WTC11 (cell line): Measurements from ENCODE around the gene DCAF5. TPM values are rescaled to one million over a fixed set of nuclear protein-coding genes. Genes with fewer than 3 reads are reported as not detected.

Experiments
- ATAC-seq: fragments of 200-7000 bp; cut with Tn5 transposase; 2 replicates; pipeline ENCODE4 v1.10.0; 2021; ENCODE audit warnings: mild to moderate bottlenecking, moderate library complexity
- CTCF ChIA-PET: fragments of 300-600 bp; sonication (Branson Sonifier 250); formaldehyde crosslinking; loops from one replicate; lab custom pipeline; 2021; ENCODE audit warnings: antibody characterized with exemption; lab: Charles Lee
- POLR2A ChIA-PET: fragments of 350-600 bp; sonication (Branson Sonifier 250); formaldehyde crosslinking; loops from one replicate; lab custom pipeline; 2021; ENCODE audit warnings: antibody characterized with exemption; lab: Charles Lee
- DNase-seq: peaks from one replicate; pipeline ENCODE4 v3.0.0; 2021; ENCODE audit warnings: low spot score
- H3K27ac Mint-ChIP-seq: 2 replicates; pipeline ENCODE4 v1.8.0; 2021; ENCODE audit warnings: mixed read lengths
- H3K27me3 Mint-ChIP-seq: 2 replicates; pipeline ENCODE4 v1.8.0; 2021; ENCODE audit warnings: low read depth, mild to moderate bottlenecking, moderate library complexity, mixed read lengths
- H3K36me3 Mint-ChIP-seq: 2 replicates; pipeline ENCODE4 v1.8.0; 2021; ENCODE audit warnings: mixed read lengths
- H3K4me1 Mint-ChIP-seq: 2 replicates; pipeline ENCODE4 v1.8.0; 2022; ENCODE audit warnings: mixed read lengths
- H3K4me3 Mint-ChIP-seq: 2 replicates; pipeline ENCODE4 v1.8.0; 2021; ENCODE audit warnings: mild to moderate bottlenecking, moderate library complexity, mixed read lengths
- H3K9me3 Mint-ChIP-seq: 2 replicates; pipeline ENCODE4 v1.8.0; 2021; ENCODE audit warnings: mixed read lengths
- ATF2 ChIP-seq: sonication (generic); formaldehyde crosslinking; IDR thresholded peaks from 2 replicates; pipeline ENCODE4 v1.8.1; 2022; ENCODE audit warnings: low read depth, missing genetic modification reagents, borderline replicate concordance
- CREB1 ChIP-seq: sonication (generic); formaldehyde crosslinking; IDR thresholded peaks from 2 replicates; pipeline ENCODE4 v1.8.0; 2023; ENCODE audit warnings: mild to moderate bottlenecking, missing genetic modification reagents
- E2F1 ChIP-seq: sonication (generic); formaldehyde crosslinking; IDR thresholded peaks from 2 replicates; pipeline ENCODE4 v1.8.0; 2022; ENCODE audit warnings: mild to moderate bottlenecking, missing genetic modification reagents
- FOXJ3 ChIP-seq: sonication (generic); formaldehyde crosslinking; IDR thresholded peaks from 2 replicates; pipeline ENCODE4 v1.9.0; 2021; ENCODE audit warnings: missing genetic modification reagents, mild to moderate bottlenecking, borderline replicate concordance
- HMGXB4 ChIP-seq: sonication (generic); formaldehyde crosslinking; IDR thresholded peaks from 2 replicates; pipeline ENCODE4 v1.8.1; 2023; ENCODE audit warnings: mild to moderate bottlenecking, moderate library complexity, missing genetic modification reagents
- JUN ChIP-seq: sonication (generic); formaldehyde crosslinking; IDR thresholded peaks from 2 replicates; pipeline ENCODE4 v1.8.0; 2023; ENCODE audit warnings: mild to moderate bottlenecking, missing genetic modification reagents
- MLX ChIP-seq: sonication (generic); formaldehyde crosslinking; IDR thresholded peaks from 2 replicates; pipeline ENCODE4 v1.8.1; 2023; ENCODE audit warnings: mild to moderate bottlenecking, missing genetic modification reagents, moderate library complexity
- MXD4 ChIP-seq: fragments of 250-450 bp; sonication (Bioruptor Pico); IDR thresholded peaks from 2 replicates; pipeline ENCODE4 v1.8.0; 2021; ENCODE audit warnings: mild to moderate bottlenecking, moderate library complexity, borderline replicate concordance
- NFATC4 ChIP-seq: fragments of 250-450 bp; sonication (Bioruptor Pico); IDR thresholded peaks from 2 replicates; pipeline ENCODE4 v1.9.0; 2021; ENCODE audit warnings: mild to moderate bottlenecking
- NR1H2 ChIP-seq: sonication (generic); formaldehyde crosslinking; IDR thresholded peaks from 2 replicates; pipeline ENCODE4 v1.9.0; 2021; ENCODE audit warnings: mild to moderate bottlenecking, moderate library complexity, missing genetic modification reagents
- NR3C1 ChIP-seq: sonication (generic); formaldehyde crosslinking; conservative IDR thresholded peaks from 2 replicates; pipeline ENCODE4 v1.8.1; 2023; ENCODE audit warnings: low read depth, mild to moderate bottlenecking, missing genetic modification reagents
- OVOL2 ChIP-seq: fragments of 250-450 bp; sonication (Bioruptor Pico); IDR thresholded peaks from 2 replicates; pipeline ENCODE4 v1.9.0; 2021; ENCODE audit warnings: mild to moderate bottlenecking, borderline replicate concordance
- SMAD3 ChIP-seq: sonication (generic); formaldehyde crosslinking; IDR thresholded peaks from 2 replicates; pipeline ENCODE4 v1.8.0; 2022; ENCODE audit warnings: missing genetic modification reagents, mild to moderate bottlenecking, borderline replicate concordance
- SMAD4 ChIP-seq: sonication (generic); formaldehyde crosslinking; IDR thresholded peaks from 2 replicates; pipeline ENCODE4 v1.8.0; 2022; ENCODE audit warnings: mild to moderate bottlenecking, missing genetic modification reagents
- TEAD1 ChIP-seq: sonication (generic); formaldehyde crosslinking; IDR thresholded peaks from 2 replicates; pipeline ENCODE4 v1.8.0; 2022; ENCODE audit warnings: mild to moderate bottlenecking, missing genetic modification reagents
- ZBTB21 ChIP-seq: sonication (generic); formaldehyde crosslinking; IDR thresholded peaks from 2 replicates; pipeline ENCODE4 v1.8.1; 2023; ENCODE audit warnings: mild to moderate bottlenecking, missing genetic modification reagents, borderline replicate concordance
- ZBTB43 ChIP-seq: sonication (generic); formaldehyde crosslinking; IDR thresholded peaks from 2 replicates; pipeline ENCODE4 v1.8.1; 2023; ENCODE audit warnings: mild to moderate bottlenecking, missing genetic modification reagents
- ZNF121 ChIP-seq: sonication (generic); formaldehyde crosslinking; IDR thresholded peaks from 2 replicates; pipeline ENCODE4 v1.8.0; 2023; ENCODE audit warnings: missing genetic modification reagents
- ZNF138 ChIP-seq: sonication (generic); formaldehyde crosslinking; conservative IDR thresholded peaks from 2 replicates; pipeline ENCODE4 v1.8.1; 2022; ENCODE audit warnings: mild to moderate bottlenecking, moderate library complexity, missing genetic modification reagents
- ZNF317 ChIP-seq: sonication (generic); formaldehyde crosslinking; IDR thresholded peaks from 2 replicates; pipeline ENCODE4 v1.8.1; 2023; ENCODE audit warnings: low read depth, mild to moderate bottlenecking, moderate library complexity, missing genetic modification reagents, borderline replicate concordance
- ZNF396 ChIP-seq: fragments of 250-450 bp; sonication (Bioruptor Pico); IDR thresholded peaks from 2 replicates; pipeline ENCODE4 v1.8.0; 2021; ENCODE audit warnings: mild to moderate bottlenecking, moderate library complexity, borderline replicate concordance
- ZNF416 ChIP-seq: fragments of 250-450 bp; sonication (Bioruptor Pico); IDR thresholded peaks from 2 replicates; pipeline ENCODE4 v1.9.0; 2021; ENCODE audit warnings: mild to moderate bottlenecking, inconsistent platforms
- ZNF512 ChIP-seq: sonication (generic); formaldehyde crosslinking; IDR thresholded peaks from 2 replicates; pipeline ENCODE4 v1.8.1; 2022; ENCODE audit warnings: missing genetic modification reagents, borderline replicate concordance
- ZNF532 ChIP-seq: fragments of 250-450 bp; sonication (Bioruptor Pico); IDR thresholded peaks from 2 replicates; pipeline ENCODE4 v1.9.0; 2021; ENCODE audit warnings: mild to moderate bottlenecking, borderline replicate concordance
- total RNA-seq: library from RNA; stranded (reverse); gene quantifications from 3 replicates; pipeline ENCODE4 v1.2.3, GENCODE V29; 2021

DCAF5 gene
- total RNA-seq, 1 experiment from 2014 or later, result 30.3 TPM

GRCh38 chr14:69076341-69076740 is 76.6 kb downstream of the DCAF5 start:
- DNase-seq (no peak), ATAC-seq (no peak)
- no peak overlapping the region for H3K4me3 Mint-ChIP-seq
- no peaks in the 10 kb centered on the region for H3K9me3 Mint-ChIP-seq
- no peak overlapping the region for H3K27ac Mint-ChIP-seq
- CTCF ChIA-PET, result no interaction called here
- no peaks in the 10 kb centered on the region for H3K27me3 Mint-ChIP-seq
- H3K36me3 Mint-ChIP-seq, result peaks cover 23% of the 10 kb centered on the region
- TF ChIP-seq ZNF512 (no peak), ZBTB21 (CRISPR knock-in tag) (no peak), NR3C1 (CRISPR knock-in tag) (no peak), TEAD1 (CRISPR knock-in tag) (no peak), MXD4 (CRISPR knock-in tag) (no peak), E2F1 (no peak), ZNF532 (CRISPR knock-in tag) (no peak), ZNF396 (CRISPR knock-in tag) (no peak), NFATC4 (CRISPR knock-in tag) (no peak), JUN (no peak), SMAD3 (no peak), MLX (CRISPR knock-in tag) (no peak)
- H3K4me1 Mint-ChIP-seq, result peaks cover 22% of the 10 kb centered on the region
- POLR2A ChIA-PET, result no interaction called here

GRCh38 chr14:69073915-69074314 is 79.0 kb downstream of the DCAF5 start:
- DNase-seq, result no peak
- Mint-ChIP-seq H3K4me3 (no peak overlapping the region), H3K27me3 (no peaks in the 10 kb centered on the region), H3K4me1 (peaks cover 16% of the 10 kb centered on the region), H3K9me3 (no peaks in the 10 kb centered on the region), H3K27ac (no peak overlapping the region), H3K36me3 (peaks cover 23% of the 10 kb centered on the region)
- CTCF ChIA-PET, result interaction anchor here (0.7 to 1.1 kb wide), 2 partner anchors 18 to 54 kb away, joined by 3 to 4 read pairs; no protein-coding TSS in a partner anchor
- ATAC-seq, result no peak
- POLR2A ChIA-PET, result no interaction called here
- TF ChIP-seq ZNF416 (CRISPR knock-in tag) (no peak), CREB1 (CRISPR knock-in tag) (no peak), FOXJ3 (no peak), ZNF138 (CRISPR knock-in tag) (no peak), ATF2 (CRISPR knock-in tag) (no peak), NR1H2 (CRISPR knock-in tag) (no peak), ZNF317 (no peak), ZNF121 (CRISPR knock-in tag) (no peak), ZBTB43 (CRISPR knock-in tag) (no peak), SMAD4 (no peak), HMGXB4 (CRISPR knock-in tag) (no peak), OVOL2 (CRISPR knock-in tag) (no peak)
